SK-N-SH treated with all-trans-retinoic acid at 6 μM for 48 hours (cell line): ENCODE results near the gene KCNK17.

Experiments used
- ATAC-seq: fragments of 200-7000 bp; cut with Tn5 transposase; 3 replicates; pipeline ENCODE4 v1.9.1; 2020; ENCODE audit warnings: mild to moderate bottlenecking, moderate library complexity
- ARNTL ChIP-seq: fragments of 450-650 bp; formaldehyde crosslinking; IDR thresholded peaks from 2 replicates; pipeline ENCODE4 v1.5.0; 2020; ENCODE audit warnings: low read depth, mild to moderate bottlenecking, moderate library complexity, borderline replicate concordance
- CSDC2 ChIP-seq: fragments of 250-450 bp; sonication (Bioruptor Pico); IDR thresholded peaks from 2 replicates; pipeline ENCODE4 v1.5.0; 2020; ENCODE audit warnings: mild to moderate bottlenecking, moderate library complexity
- CSRNP3 ChIP-seq: fragments of 250-450 bp; sonication (Bioruptor Pico); IDR thresholded peaks from 2 replicates; pipeline ENCODE4 v1.5.1; 2021; ENCODE audit warnings: mild to moderate bottlenecking, moderate library complexity
- ESRRG ChIP-seq: fragments of 250-450 bp; sonication (Bioruptor Pico); IDR thresholded peaks from 2 replicates; pipeline ENCODE4 v1.6.1; 2021; ENCODE audit warnings: mild to moderate bottlenecking
- GLIS3 ChIP-seq: fragments of 250-450 bp; sonication (Bioruptor Pico); IDR thresholded peaks from 2 replicates; pipeline ENCODE4 v1.5.0; 2020; ENCODE audit warnings: mild to moderate bottlenecking, moderate library complexity
- ISL1 ChIP-seq: fragments of 250-450 bp; sonication (Bioruptor Pico); IDR thresholded peaks from 2 replicates; pipeline ENCODE4 v2.1.2; 2022; ENCODE audit warnings: mild to moderate bottlenecking, moderate library complexity
- OSR1 ChIP-seq: fragments of 250-450 bp; sonication (Bioruptor Pico); IDR thresholded peaks from 2 replicates; pipeline ENCODE4 v1.8.0; 2022; ENCODE audit warnings: moderate library complexity, mild to moderate bottlenecking, inconsistent platforms
- POU6F1 ChIP-seq: fragments of 250-450 bp; sonication (Bioruptor Pico); IDR thresholded peaks from 2 replicates; pipeline ENCODE4 v1.8.0; 2021; ENCODE audit warnings: low read depth, mild to moderate bottlenecking, moderate library complexity, borderline replicate concordance
- PPARA ChIP-seq: fragments of 250-450 bp; sonication (Bioruptor Pico); IDR thresholded peaks from 2 replicates; pipeline ENCODE4 v1.5.0; 2020; ENCODE audit warnings: mild to moderate bottlenecking, borderline replicate concordance
- RARB ChIP-seq: fragments of 250-450 bp; sonication (Bioruptor Pico); IDR thresholded peaks from 2 replicates; pipeline ENCODE4 v1.8.0; 2021; ENCODE audit warnings: mild to moderate bottlenecking, moderate library complexity
- SNAI2 ChIP-seq: fragments of 250-450 bp; sonication (Bioruptor Pico); IDR thresholded peaks from 2 replicates; pipeline ENCODE4 v1.5.0; 2020; ENCODE audit warnings: mild to moderate bottlenecking, moderate library complexity
- TCF4 ChIP-seq: fragments of 250-450 bp; sonication (Bioruptor Pico); IDR thresholded peaks from 2 replicates; pipeline ENCODE4 v1.8.0; 2021; ENCODE audit warnings: mild to moderate bottlenecking, moderate library complexity, borderline replicate concordance
- TOX ChIP-seq: fragments of 250-450 bp; sonication (Bioruptor Pico); IDR thresholded peaks from 2 replicates; pipeline ENCODE4 v1.8.0; 2021; ENCODE audit warnings: mild to moderate bottlenecking, moderate library complexity, borderline replicate concordance
- ZC3H10 ChIP-seq: fragments of 250-450 bp; sonication (Bioruptor Pico); IDR thresholded peaks from 2 replicates; pipeline ENCODE4 v1.5.1; 2021; ENCODE audit warnings: mild to moderate bottlenecking, moderate library complexity
- ZFP3 ChIP-seq: fragments of 250-450 bp; sonication (Bioruptor Pico); IDR thresholded peaks from 2 replicates; pipeline ENCODE4 v1.5.0; 2020; ENCODE audit warnings: mild to moderate bottlenecking, moderate library complexity
- ZFP30 ChIP-seq: fragments of 450-650 bp; formaldehyde crosslinking; IDR thresholded peaks from 2 replicates; pipeline ENCODE4 v1.5.0; 2022; ENCODE audit warnings: mild to moderate bottlenecking, moderate library complexity
- ZNF565 ChIP-seq: fragments of 450-650 bp; formaldehyde crosslinking; conservative IDR thresholded peaks from 2 replicates; pipeline ENCODE4 v1.5.0; 2020; ENCODE audit warnings: low read depth, mild to moderate bottlenecking, moderate library complexity
- ZNF70 ChIP-seq: fragments of 450-650 bp; formaldehyde crosslinking; IDR thresholded peaks from 2 replicates; pipeline ENCODE4 v1.5.0; 2020; ENCODE audit warnings: mild to moderate bottlenecking, moderate library complexity
- ZNF8 ChIP-seq: fragments of 450-650 bp; formaldehyde crosslinking; IDR thresholded peaks from 2 replicates; pipeline ENCODE4 v1.5.0; 2020; ENCODE audit warnings: mild to moderate bottlenecking, moderate library complexity
- TF ChIP-seq, protein P1 (sequence below): fragments of 250-450 bp; sonication (Bioruptor Pico); IDR thresholded peaks from 2 replicates; pipeline ENCODE4 v1.8.0; 2020; ENCODE audit warnings: mild to moderate bottlenecking, moderate library complexity, borderline replicate concordance
- TF ChIP-seq, protein P2 (sequence below): fragments of 250-450 bp; sonication (Bioruptor Pico); IDR thresholded peaks from 2 replicates; pipeline ENCODE4 v1.5.1; 2020; ENCODE audit warnings: low read depth, mild to moderate bottlenecking, moderate library complexity
- TF ChIP-seq, protein P3 (sequence below): fragments of 250-450 bp; sonication (Bioruptor Pico); IDR thresholded peaks from 2 replicates; pipeline ENCODE4 v1.5.0; 2020; ENCODE audit warnings: mild to moderate bottlenecking, moderate library complexity

The KCNK17 gene

GRCh38 chr6:39347206-39347605 lies 33.0 kb upstream of the KCNK17 start:
- TF ChIP-seq ISL1 (CRISPR knock-in tag) (no peak), ZFP30 (no peak), CSDC2 (no peak), PPARA (CRISPR knock-in tag) (no peak), TOX (CRISPR knock-in tag) (no peak), GLIS3 (CRISPR knock-in tag) (no peak), SNAI2 (CRISPR knock-in tag) (no peak), ZNF8 (CRISPR knock-in tag) (no peak), RARB (CRISPR knock-in tag) (no peak), TCF4 (CRISPR knock-in tag) (no peak), ZNF70 (CRISPR knock-in tag) (no peak), ARNTL (no peak), POU6F1 (CRISPR knock-in tag) (no peak), ZFP3 (CRISPR knock-in tag) (no peak), OSR1 (CRISPR knock-in tag) (no peak), ESRRG (CRISPR knock-in tag) (no peak), ZC3H10 (CRISPR knock-in tag) (no peak)
- TF ChIP-seq, protein P1, sequence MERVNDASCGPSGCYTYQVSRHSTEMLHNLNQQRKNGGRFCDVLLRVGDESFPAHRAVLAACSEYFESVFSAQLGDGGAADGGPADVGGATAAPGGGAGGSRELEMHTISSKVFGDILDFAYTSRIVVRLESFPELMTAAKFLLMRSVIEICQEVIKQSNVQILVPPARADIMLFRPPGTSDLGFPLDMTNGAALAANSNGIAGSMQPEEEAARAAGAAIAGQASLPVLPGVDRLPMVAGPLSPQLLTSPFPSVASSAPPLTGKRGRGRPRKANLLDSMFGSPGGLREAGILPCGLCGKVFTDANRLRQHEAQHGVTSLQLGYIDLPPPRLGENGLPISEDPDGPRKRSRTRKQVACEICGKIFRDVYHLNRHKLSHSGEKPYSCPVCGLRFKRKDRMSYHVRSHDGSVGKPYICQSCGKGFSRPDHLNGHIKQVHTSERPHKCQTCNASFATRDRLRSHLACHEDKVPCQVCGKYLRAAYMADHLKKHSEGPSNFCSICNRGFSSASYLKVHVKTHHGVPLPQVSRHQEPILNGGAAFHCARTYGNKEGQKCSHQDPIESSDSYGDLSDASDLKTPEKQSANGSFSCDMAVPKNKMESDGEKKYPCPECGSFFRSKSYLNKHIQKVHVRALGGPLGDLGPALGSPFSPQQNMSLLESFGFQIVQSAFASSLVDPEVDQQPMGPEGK (CRISPR knock-in tag), result no peak
- TF ChIP-seq, protein P2, sequence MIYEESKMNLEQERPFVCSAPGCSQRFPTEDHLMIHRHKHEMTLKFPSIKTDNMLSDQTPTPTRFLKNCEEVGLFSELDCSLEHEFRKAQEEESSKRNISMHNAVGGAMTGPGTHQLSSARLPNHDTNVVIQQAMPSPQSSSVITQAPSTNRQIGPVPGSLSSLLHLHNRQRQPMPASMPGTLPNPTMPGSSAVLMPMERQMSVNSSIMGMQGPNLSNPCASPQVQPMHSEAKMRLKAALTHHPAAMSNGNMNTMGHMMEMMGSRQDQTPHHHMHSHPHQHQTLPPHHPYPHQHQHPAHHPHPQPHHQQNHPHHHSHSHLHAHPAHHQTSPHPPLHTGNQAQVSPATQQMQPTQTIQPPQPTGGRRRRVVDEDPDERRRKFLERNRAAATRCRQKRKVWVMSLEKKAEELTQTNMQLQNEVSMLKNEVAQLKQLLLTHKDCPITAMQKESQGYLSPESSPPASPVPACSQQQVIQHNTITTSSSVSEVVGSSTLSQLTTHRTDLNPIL (CRISPR knock-in tag), result no peak
- TF ChIP-seq, protein P3, sequence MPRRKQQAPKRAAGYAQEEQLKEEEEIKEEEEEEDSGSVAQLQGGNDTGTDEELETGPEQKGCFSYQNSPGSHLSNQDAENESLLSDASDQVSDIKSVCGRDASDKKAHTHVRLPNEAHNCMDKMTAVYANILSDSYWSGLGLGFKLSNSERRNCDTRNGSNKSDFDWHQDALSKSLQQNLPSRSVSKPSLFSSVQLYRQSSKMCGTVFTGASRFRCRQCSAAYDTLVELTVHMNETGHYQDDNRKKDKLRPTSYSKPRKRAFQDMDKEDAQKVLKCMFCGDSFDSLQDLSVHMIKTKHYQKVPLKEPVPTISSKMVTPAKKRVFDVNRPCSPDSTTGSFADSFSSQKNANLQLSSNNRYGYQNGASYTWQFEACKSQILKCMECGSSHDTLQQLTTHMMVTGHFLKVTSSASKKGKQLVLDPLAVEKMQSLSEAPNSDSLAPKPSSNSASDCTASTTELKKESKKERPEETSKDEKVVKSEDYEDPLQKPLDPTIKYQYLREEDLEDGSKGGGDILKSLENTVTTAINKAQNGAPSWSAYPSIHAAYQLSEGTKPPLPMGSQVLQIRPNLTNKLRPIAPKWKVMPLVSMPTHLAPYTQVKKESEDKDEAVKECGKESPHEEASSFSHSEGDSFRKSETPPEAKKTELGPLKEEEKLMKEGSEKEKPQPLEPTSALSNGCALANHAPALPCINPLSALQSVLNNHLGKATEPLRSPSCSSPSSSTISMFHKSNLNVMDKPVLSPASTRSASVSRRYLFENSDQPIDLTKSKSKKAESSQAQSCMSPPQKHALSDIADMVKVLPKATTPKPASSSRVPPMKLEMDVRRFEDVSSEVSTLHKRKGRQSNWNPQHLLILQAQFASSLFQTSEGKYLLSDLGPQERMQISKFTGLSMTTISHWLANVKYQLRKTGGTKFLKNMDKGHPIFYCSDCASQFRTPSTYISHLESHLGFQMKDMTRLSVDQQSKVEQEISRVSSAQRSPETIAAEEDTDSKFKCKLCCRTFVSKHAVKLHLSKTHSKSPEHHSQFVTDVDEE, result no peak
- TF ChIP-seq, all 23 proteins: peak for 0
- ATAC-seq, result no peak

DNA sequence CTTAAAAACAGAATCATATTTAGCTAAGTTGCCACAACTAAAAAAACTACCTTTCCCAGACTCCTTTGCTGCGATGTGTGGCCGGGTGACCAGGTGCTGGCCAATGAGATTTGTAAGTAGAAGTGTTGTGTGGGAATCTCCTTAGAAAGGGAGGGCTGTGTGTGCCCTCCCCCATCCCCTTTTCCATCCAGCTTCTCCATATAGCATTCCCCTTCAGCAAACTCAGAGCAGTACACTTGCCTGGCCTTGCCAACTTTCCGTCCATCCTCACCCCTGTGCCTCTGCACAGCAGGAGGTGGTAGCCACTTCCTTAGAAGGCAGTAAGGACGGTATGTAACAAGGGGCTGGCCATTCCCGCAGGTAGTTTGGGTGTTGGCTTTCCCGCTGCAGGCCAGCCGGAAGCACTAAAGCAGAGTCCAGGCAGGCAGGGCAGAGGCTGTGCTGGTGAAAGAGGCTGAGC lies 30.6 kb upstream of the KCNK17 start:
- no peak for TF ChIP-seq CSRNP3 (CRISPR knock-in tag)
- TF ChIP-seq ARNTL, result no peak
- TF ChIP-seq GLIS3 (CRISPR knock-in tag), result no peak
- no peak for TF ChIP-seq TCF4 (CRISPR knock-in tag)
- TF ChIP-seq ZC3H10 (CRISPR knock-in tag), result no peak
- TF ChIP-seq, protein P1 (CRISPR knock-in tag), result no peak
- no peak for TF ChIP-seq SNAI2 (CRISPR knock-in tag)
- no peak for TF ChIP-seq ZNF565 (CRISPR knock-in tag)
- no peak for TF ChIP-seq RARB (CRISPR knock-in tag)
- no peak for TF ChIP-seq POU6F1 (CRISPR knock-in tag)
- TF ChIP-seq ZNF8 (CRISPR knock-in tag), result no peak
- TF ChIP-seq ZFP3 (CRISPR knock-in tag), result no peak
- TF ChIP-seq TOX (CRISPR knock-in tag), result no peak
- no peak for TF ChIP-seq ZNF70 (CRISPR knock-in tag)
- TF ChIP-seq CSDC2, result no peak
- no peak for ATAC-seq
